ENCODE measurements around the gene FLAD1. TPM values are rescaled to one million over a fixed set of nuclear protein-coding genes. Genes with fewer than 3 reads are reported as not detected.

The FLAD1 gene
- total and polyA plus RNA-seq, 9 donors: 11.1 to 30.0 (median 18.9) TPM

DNA sequence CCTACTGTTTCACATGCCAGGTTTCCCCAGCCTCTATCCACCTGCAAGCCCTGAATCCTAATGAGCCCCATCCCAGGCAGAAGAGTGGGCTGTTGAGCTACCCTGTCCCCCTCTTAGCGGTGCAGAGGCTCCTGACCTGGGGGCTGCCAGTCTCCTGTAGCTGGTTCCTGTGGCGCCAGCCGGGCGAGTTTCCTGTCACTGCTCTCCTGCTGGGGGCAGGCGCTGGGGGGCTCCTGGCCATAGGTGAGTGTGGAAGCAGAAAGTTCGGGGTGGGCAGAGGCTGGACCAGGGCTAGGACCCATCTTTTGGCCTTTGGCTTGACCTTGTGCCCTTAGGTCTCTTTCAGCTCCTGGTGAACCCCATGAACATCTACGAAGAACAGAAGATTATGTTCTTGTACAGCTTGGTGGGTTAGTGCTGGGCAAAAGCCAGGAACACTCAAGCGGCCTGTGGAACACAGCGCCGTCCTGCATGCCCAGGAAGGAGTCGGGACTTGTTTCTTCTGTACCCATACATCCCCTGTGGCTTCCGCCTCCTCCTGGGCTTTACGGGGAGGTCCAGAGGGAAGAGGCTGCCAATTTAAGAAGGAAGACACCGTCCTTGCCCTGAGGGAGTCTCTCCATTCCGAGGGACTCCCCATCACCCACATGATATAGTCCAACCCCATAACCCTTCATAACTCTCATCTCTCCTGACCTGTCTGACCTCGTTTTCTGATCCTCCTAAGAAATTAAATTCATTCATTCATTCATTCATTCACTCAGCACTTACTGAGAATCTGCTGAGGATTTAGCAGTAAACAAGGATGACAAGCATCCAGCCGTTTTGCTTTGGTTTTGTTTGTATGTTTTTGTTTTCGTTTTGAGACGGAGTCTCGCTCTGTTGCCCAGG lies 51.4 kb downstream of the FLAD1 start:
- WGBS, 3 donors: 77 to 84% (median 82%) methylated on average over 20 of the region's 20 CpGs
- intact Hi-C loops (cut with DNase I): no loop called here
- H3K36me3 ChIP-seq: no peaks in the 10 kb centered on the region
- H3K27ac ChIP-seq: no peak overlapping the region
- no peak for DNase-seq
- H3K9me3 ChIP-seq: no peaks in the 10 kb centered on the region
- H3K4me1 ChIP-seq (ENCODE audit: insufficient read depth): no peaks in the 10 kb centered on the region
- H3K27me3 ChIP-seq: no peaks in the 10 kb centered on the region
- no peak overlapping the region for H3K4me3 ChIP-seq
- no peak for TF ChIP-seq POLR2A (IDR thresholded peaks at IDR 0.05)
- TF ChIP-seq CTCF (IDR thresholded peaks at IDR 0.05): no peak
- no peak for TF ChIP-seq EP300 (IDR thresholded peaks at IDR 0.05)

- no peaks in the 10 kb centered on the region for H3K27me3 ChIP-seq
- H3K36me3 ChIP-seq: no peaks in the 10 kb centered on the region
- no peak for DNase-seq
- no peak overlapping the region for H3K27ac ChIP-seq
- H3K4me1 ChIP-seq (ENCODE audit: insufficient read depth): no peaks in the 10 kb centered on the region
- H3K4me3 ChIP-seq: no peak overlapping the region
- intact Hi-C loops (cut with DNase I): no loop called here
- TF ChIP-seq EP300 (IDR thresholded peaks at IDR 0.05) (no peak), POLR2A (IDR thresholded peaks at IDR 0.05) (no peak), CTCF (IDR thresholded peaks at IDR 0.05) (no peak)
- WGBS, 3 donors: 88 to 91% (median 91%) methylated on average over 2 of the region's 2 CpGs
- no peaks in the 10 kb centered on the region for H3K9me3 ChIP-seq
Observed at GRCh38 chr1:155035936-155036335, 52.8 kb downstream of the FLAD1 start.

DNA sequence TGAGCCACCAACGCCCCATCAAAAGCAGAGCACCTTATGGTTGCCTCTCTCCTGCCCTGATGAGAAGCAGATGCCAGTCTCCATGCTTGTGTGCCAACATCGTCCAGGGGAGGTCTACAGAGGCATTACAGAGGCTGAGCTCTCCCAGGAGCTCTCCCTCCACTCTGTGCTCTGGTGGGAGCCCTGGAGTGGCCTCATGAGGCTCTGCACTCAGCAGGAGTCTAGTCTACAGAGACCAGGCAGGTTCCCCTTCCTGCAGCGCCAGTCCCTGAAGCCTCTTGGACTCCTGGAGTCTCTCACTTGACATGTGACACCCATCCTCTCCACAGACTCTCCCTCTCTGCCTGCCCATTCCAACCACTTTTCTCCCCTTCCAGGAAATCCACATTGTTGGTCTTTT lies 53.9 kb downstream of the FLAD1 start:
- Histone ChIP-seq H3K27me3 (no peaks in the 10 kb centered on the region), H3K36me3 (no peaks in the 10 kb centered on the region), H3K4me3 (no peak overlapping the region), H3K9me3 (no peaks in the 10 kb centered on the region), H3K27ac (no peak overlapping the region), H3K4me1 (ENCODE audit: insufficient read depth) (no peaks in the 10 kb centered on the region)
- 91 to 94% (median 92%) methylated on average over 3 of the region's 3 CpGs for WGBS, 3 donors
- TF ChIP-seq POLR2A (IDR thresholded peaks at IDR 0.05) (no peak), EP300 (IDR thresholded peaks at IDR 0.05) (no peak), CTCF (IDR thresholded peaks at IDR 0.05) (no peak)
- intact Hi-C loops (cut with DNase I): no loop called here
- no peak for DNase-seq

- Histone ChIP-seq H3K9me3 (no peaks in the 10 kb centered on the region), H3K36me3 (no peaks in the 10 kb centered on the region), H3K4me1 (ENCODE audit: insufficient read depth) (no peaks in the 10 kb centered on the region), H3K27ac (no peak overlapping the region), H3K27me3 (no peaks in the 10 kb centered on the region), H3K4me3 (no peak overlapping the region)
- WGBS, 3 donors: 84 to 89% (median 87%) methylated on average over 6 of the region's 6 CpGs
- DNase-seq: no peak
- TF ChIP-seq CTCF (IDR thresholded peaks at IDR 0.05) (no peak), EP300 (IDR thresholded peaks at IDR 0.05) (no peak), POLR2A (IDR thresholded peaks at IDR 0.05) (no peak)
- intact Hi-C loops (cut with DNase I): no loop called here
Observed at GRCh38 chr1:155037851-155038441, 54.8 kb downstream of the FLAD1 start.

Data from ovary (tissue), 9 donors.